GM23338 (cell line): Measurements from ENCODE around the gene ANKRD17. TPM values are rescaled to one million over a fixed set of nuclear protein-coding genes. Genes with fewer than 3 reads are reported as not detected.

Source experiments
- ATAC-seq: fragments of 200-7000 bp; cut with Tn5 transposase; 3 replicates; pipeline ENCODE4 v1.9.1; 2020
- DNase-seq: peaks from one replicate; pipeline ENCODE4 v3.0.0-alpha.2; 2015; ENCODE audit warnings: low spot score
- H2AFZ ChIP-seq: fragments of 200-600 bp; sonication (generic); 2 replicates; pipeline ENCODE4 v1.8.0; 2016; ENCODE audit warnings: antibody characterized with exemption, mild to moderate bottlenecking, moderate library complexity
- H3F3A ChIP-seq: fragments of 200-600 bp; sonication (generic); replicated peaks from 2 replicates; pipeline ENCODE4 v1.8.0; 2017; ENCODE audit warnings: antibody characterized with exemption, mixed run types, low read depth
- H3K27ac ChIP-seq: fragments of 200-600 bp; sonication (generic); 2 replicates; pipeline ENCODE4 v1.6.1; 2016; ENCODE audit warnings: low read depth
- H3K27me3 ChIP-seq: fragments of 200-600 bp; sonication (generic); 2 replicates; pipeline ENCODE4 v1.8.0; 2016; ENCODE audit warnings: mild to moderate bottlenecking, mixed run types, moderate library complexity; ENCODE audit not compliant: insufficient read depth
- H3K36me3 ChIP-seq: fragments of 200-600 bp; sonication (generic); 2 replicates; pipeline ENCODE4 v1.8.0; 2016; ENCODE audit warnings: mild to moderate bottlenecking; ENCODE audit not compliant: insufficient read depth
- H3K4me1 ChIP-seq: fragments of 200-600 bp; sonication (generic); 2 replicates; pipeline ENCODE4 v1.8.0; 2016; ENCODE audit warnings: mild to moderate bottlenecking, moderate library complexity; ENCODE audit not compliant: insufficient read depth
- H3K4me2 ChIP-seq: fragments of 200-600 bp; sonication (generic); 2 replicates; pipeline ENCODE4 v1.7.1; 2017; ENCODE audit warnings: mixed run types
- H3K4me3 ChIP-seq: fragments of 200-600 bp; sonication (generic); 2 replicates; pipeline ENCODE4 v1.6.1; 2016; ENCODE audit warnings: mixed run types
- H3K79me2 ChIP-seq: fragments of 200-600 bp; sonication (generic); replicated peaks from 2 replicates; pipeline ENCODE4 v1.8.0; 2017; ENCODE audit warnings: mild to moderate bottlenecking; ENCODE audit not compliant: insufficient read depth
- H3K9me2 ChIP-seq: fragments of 200-600 bp; sonication (generic); 2 replicates; pipeline ENCODE4 v1.8.0; 2017; ENCODE audit not compliant: insufficient read depth
- H4K20me1 ChIP-seq: fragments of 200-600 bp; sonication (generic); replicated peaks from 2 replicates; pipeline ENCODE4 v1.8.0; 2017; ENCODE audit warnings: mild to moderate bottlenecking; ENCODE audit not compliant: insufficient read depth
- H3K27ac Mint-ChIP-seq: 2 replicates; pipeline ENCODE4 v1.8.0; 2020; ENCODE audit warnings: inconsistent platforms, mild to moderate bottlenecking, moderate library complexity, mixed read lengths
- H3K27me3 Mint-ChIP-seq: 3 replicates; pipeline ENCODE4 v1.8.0; 2022; ENCODE audit warnings: low read depth, mild to moderate bottlenecking, moderate library complexity, mixed read lengths, inconsistent platforms; ENCODE audit not compliant: insufficient read depth, poor library complexity
- H3K36me3 Mint-ChIP-seq: 3 replicates; pipeline ENCODE4 v1.8.0; 2021; ENCODE audit warnings: low read depth, mild to moderate bottlenecking, inconsistent platforms, moderate library complexity, mixed read lengths
- H3K4me1 Mint-ChIP-seq: 3 replicates; pipeline ENCODE4 v1.8.0; 2020; ENCODE audit warnings: mild to moderate bottlenecking, inconsistent platforms, mixed read lengths
- H3K4me3 Mint-ChIP-seq: 3 replicates; pipeline ENCODE4 v1.8.0; 2021; ENCODE audit warnings: moderate library complexity, mild to moderate bottlenecking, inconsistent platforms, mixed read lengths
- H3K9me3 Mint-ChIP-seq: 3 replicates; pipeline ENCODE4 v1.8.0; 2020; ENCODE audit warnings: moderate library complexity, mild to moderate bottlenecking, inconsistent platforms, mixed read lengths
- CREB1 ChIP-seq: fragments of 250-450 bp; sonication (Bioruptor Pico); IDR thresholded peaks from 2 replicates; pipeline ENCODE4 v1.5.0; 2020; ENCODE audit warnings: low read depth, mild to moderate bottlenecking, moderate library complexity
- JUNB ChIP-seq: IDR thresholded peaks from one replicate; pipeline ENCODE4 v1.6.1; 2016; ENCODE audit warnings: antibody characterized with exemption; ENCODE audit not compliant: unreplicated experiment
- STAT1 ChIP-seq: IDR thresholded peaks from one replicate; pipeline ENCODE4 v1.6.1; 2016; ENCODE audit warnings: antibody characterized with exemption; ENCODE audit not compliant: unreplicated experiment
- ZNF114 ChIP-seq: fragments of 250-450 bp; sonication (Bioruptor Pico); IDR thresholded peaks from 2 replicates; pipeline ENCODE4 v1.5.0; 2020; ENCODE audit warnings: mild to moderate bottlenecking, moderate library complexity
- polyA plus RNA-seq: library from polyadenylated mRNA; unstranded; fragments of >200 nt; fragmentation: Nextera tagmentation; extraction: Ambion mirVana; gene quantifications from 2 replicates; pipeline ENCODE4 v1.2.1, GENCODE V29; 2016
- total RNA-seq: library from RNA; depleted of rRNA; stranded (reverse); fragments of >200 nt; shearing (Covaris generic); gene quantifications from 2 replicates; pipeline ENCODE4 v1.2.3, GENCODE V29; 2014
- TF ChIP-seq, protein P1 (sequence below): IDR thresholded peaks from 2 replicates; pipeline ENCODE4 v1.6.1; 2016; ENCODE audit warnings: antibody characterized with exemption
- TF ChIP-seq, protein P2 (sequence below): fragments of 250-450 bp; sonication (Bioruptor Pico); IDR thresholded peaks from 2 replicates; pipeline ENCODE4 v1.5.0; 2020; ENCODE audit warnings: mild to moderate bottlenecking, moderate library complexity
- TF ChIP-seq, protein P3 (sequence below), 2 experiments: fragments of 200-600 bp in 1 of 2; sonication (generic) in 1 of 2; conservative IDR thresholded peaks; 2 replicates each; pipeline versions ENCODE4 v1.5.1 to v1.6.1; 2016 to 2017; ENCODE audit warnings: antibody characterized with exemption in 2 of 2, low read depth in 2 of 2, mild to moderate bottlenecking in 2 of 2, moderate library complexity in 1 of 2

Gene ANKRD17
- total and polyA plus RNA-seq, 2 experiments from 2014 or later: 41.9 to 85.3 TPM

DNA sequence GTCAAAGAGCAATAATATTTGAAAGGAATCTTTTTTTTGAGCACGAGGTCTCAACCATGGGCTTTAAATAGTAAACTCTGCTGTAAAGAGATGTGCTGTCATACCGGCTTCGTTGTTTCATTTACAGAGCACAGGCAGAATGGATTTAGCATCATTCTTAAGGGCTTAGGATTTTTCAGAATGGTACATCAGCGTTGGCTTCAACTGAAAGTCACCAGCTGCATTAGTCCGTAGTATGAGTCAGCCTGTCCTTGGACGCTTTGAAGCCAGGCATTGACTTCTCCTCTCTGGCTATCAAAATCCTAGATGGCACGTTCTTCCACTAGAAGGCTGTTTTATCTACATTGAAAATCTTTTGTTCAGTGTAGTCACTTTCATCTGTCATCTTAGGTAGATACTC is 212.7 kb downstream of the ANKRD17 start:
- Histone ChIP-seq H3K27me3 (no peaks in the 10 kb centered on the region), H2AFZ (no peak overlapping the region), H3K4me1 (no peaks in the 10 kb centered on the region), H3K79me2 (no peaks in the 10 kb centered on the region), H3K4me3 (no peak overlapping the region), H3K4me2 (no peak overlapping the region), H3F3A (no peaks in the 10 kb centered on the region), H3K36me3 (no peaks in the 10 kb centered on the region), H4K20me1 (no peaks in the 10 kb centered on the region), H3K9me2 (no peaks in the 10 kb centered on the region; the same call in 1 of the 2 replicates), H3K27ac (no peak overlapping the region)
- ATAC-seq: no peak
- no peak for DNase-seq
- Mint-ChIP-seq H3K27ac (no peak overlapping the region), H3K9me3 (peaks cover 4% of the 10 kb centered on the region; the same call in 2 of the 3 replicates), H3K4me1 (no peaks in the 10 kb centered on the region), H3K27me3 (peaks cover 4% of the 10 kb centered on the region), H3K36me3 (no peaks in the 10 kb centered on the region; the same call in 2 of the 3 replicates), H3K4me3 (no peak overlapping the region)
- TF ChIP-seq, protein P1, sequence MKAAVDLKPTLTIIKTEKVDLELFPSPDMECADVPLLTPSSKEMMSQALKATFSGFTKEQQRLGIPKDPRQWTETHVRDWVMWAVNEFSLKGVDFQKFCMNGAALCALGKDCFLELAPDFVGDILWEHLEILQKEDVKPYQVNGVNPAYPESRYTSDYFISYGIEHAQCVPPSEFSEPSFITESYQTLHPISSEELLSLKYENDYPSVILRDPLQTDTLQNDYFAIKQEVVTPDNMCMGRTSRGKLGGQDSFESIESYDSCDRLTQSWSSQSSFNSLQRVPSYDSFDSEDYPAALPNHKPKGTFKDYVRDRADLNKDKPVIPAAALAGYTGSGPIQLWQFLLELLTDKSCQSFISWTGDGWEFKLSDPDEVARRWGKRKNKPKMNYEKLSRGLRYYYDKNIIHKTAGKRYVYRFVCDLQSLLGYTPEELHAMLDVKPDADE: no peak
- TF ChIP-seq, protein P2, sequence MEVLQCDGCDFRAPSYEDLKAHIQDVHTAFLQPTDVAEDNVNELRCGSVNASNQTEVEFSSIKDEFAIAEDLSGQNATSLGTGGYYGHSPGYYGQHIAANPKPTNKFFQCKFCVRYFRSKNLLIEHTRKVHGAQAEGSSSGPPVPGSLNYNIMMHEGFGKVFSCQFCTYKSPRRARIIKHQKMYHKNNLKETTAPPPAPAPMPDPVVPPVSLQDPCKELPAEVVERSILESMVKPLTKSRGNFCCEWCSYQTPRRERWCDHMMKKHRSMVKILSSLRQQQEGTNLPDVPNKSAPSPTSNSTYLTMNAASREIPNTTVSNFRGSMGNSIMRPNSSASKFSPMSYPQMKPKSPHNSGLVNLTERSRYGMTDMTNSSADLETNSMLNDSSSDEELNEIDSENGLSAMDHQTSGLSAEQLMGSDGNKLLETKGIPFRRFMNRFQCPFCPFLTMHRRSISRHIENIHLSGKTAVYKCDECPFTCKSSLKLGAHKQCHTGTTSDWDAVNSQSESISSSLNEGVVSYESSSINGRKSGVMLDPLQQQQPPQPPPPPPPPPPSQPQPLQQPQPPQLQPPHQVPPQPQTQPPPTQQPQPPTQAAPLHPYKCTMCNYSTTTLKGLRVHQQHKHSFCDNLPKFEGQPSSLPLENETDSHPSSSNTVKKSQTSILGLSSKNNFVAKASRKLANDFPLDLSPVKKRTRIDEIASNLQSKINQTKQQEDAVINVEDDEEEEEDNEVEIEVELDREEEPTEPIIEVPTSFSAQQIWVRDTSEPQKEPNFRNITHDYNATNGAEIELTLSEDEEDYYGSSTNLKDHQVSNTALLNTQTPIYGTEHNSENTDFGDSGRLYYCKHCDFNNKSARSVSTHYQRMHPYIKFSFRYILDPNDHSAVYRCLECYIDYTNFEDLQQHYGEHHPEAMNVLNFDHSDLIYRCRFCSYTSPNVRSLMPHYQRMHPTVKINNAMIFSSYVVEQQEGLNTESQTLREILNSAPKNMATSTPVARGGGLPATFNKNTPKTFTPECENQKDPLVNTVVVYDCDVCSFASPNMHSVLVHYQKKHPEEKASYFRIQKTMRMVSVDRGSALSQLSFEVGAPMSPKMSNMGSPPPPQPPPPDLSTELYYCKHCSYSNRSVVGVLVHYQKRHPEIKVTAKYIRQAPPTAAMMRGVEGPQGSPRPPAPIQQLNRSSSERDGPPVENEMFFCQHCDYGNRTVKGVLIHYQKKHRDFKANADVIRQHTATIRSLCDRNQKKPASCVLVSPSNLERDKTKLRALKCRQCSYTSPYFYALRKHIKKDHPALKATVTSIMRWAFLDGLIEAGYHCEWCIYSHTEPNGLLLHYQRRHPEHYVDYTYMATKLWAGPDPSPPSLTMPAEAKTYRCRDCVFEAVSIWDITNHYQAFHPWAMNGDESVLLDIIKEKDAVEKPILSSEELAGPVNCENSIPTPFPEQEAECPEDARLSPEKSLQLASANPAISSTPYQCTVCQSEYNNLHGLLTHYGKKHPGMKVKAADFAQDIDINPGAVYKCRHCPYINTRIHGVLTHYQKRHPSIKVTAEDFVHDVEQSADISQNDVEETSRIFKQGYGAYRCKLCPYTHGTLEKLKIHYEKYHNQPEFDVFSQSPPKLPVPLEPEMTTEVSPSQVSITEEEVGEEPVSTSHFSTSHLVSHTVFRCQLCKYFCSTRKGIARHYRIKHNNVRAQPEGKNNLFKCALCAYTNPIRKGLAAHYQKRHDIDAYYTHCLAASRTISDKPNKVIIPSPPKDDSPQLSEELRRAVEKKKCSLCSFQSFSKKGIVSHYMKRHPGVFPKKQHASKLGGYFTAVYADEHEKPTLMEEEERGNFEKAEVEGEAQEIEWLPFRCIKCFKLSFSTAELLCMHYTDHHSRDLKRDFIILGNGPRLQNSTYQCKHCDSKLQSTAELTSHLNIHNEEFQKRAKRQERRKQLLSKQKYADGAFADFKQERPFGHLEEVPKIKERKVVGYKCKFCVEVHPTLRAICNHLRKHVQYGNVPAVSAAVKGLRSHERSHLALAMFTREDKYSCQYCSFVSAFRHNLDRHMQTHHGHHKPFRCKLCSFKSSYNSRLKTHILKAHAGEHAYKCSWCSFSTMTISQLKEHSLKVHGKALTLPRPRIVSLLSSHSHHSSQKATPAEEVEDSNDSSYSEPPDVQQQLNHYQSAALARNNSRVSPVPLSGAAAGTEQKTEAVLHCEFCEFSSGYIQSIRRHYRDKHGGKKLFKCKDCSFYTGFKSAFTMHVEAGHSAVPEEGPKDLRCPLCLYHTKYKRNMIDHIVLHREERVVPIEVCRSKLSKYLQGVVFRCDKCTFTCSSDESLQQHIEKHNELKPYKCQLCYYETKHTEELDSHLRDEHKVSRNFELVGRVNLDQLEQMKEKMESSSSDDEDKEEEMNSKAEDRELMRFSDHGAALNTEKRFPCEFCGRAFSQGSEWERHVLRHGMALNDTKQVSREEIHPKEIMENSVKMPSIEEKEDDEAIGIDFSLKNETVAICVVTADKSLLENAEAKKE (CRISPR knock-in tag): no peak
- no peak for TF ChIP-seq JUNB

DNA sequence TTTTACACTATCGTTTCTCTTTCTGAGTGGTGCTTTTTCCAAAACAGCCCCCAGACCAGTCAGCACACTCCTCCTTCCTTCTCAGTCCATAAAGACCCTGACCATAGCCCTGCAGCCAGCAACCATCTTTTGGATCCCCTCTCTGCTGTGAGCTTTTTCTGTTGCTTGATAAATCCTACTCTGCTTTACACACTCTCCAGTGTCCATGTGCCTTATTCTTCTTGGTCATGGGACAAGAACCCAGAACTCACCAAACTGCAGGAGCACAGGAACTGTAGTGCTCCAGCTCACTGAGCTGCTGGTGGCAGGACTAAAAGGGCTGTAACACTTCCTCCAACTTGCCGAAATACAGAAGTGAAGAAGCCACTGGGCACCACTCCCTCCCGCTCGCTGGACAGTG is 221.5 kb downstream of the ANKRD17 start:
- H3K9me2 ChIP-seq: no peaks in the 10 kb centered on the region
- peaks cover 39% of the 10 kb centered on the region for H3K9me3 Mint-ChIP-seq
- peaks cover 3% of the 10 kb centered on the region for H3K27me3 Mint-ChIP-seq
- no peak overlapping the region for H3K4me3 Mint-ChIP-seq
- H3K36me3 ChIP-seq: peaks cover 4% of the 10 kb centered on the region; the same call in 1 of the 2 replicates
- peaks cover 3% of the 10 kb centered on the region; the same call in 1 of the 3 replicates for H3K4me1 Mint-ChIP-seq
- H3K4me1 ChIP-seq: no peaks in the 10 kb centered on the region
- H3K4me3 ChIP-seq: no peak overlapping the region
- no peak overlapping the region for H2AFZ ChIP-seq
- H3K27ac Mint-ChIP-seq: no peak overlapping the region
- H3K79me2 ChIP-seq: no peaks in the 10 kb centered on the region
- peaks cover 32% of the 10 kb centered on the region for H3K36me3 Mint-ChIP-seq
- no peak overlapping the region for H3K27ac ChIP-seq
- ATAC-seq (no peak), DNase-seq (peak; percentile 39)
- no peaks in the 10 kb centered on the region for H3F3A ChIP-seq
- no peaks in the 10 kb centered on the region for H3K27me3 ChIP-seq
- no peaks in the 10 kb centered on the region for H4K20me1 ChIP-seq
- H3K4me2 ChIP-seq: no peak overlapping the region
- TF ChIP-seq ZNF114 (no peak), CREB1 (CRISPR knock-in tag) (no peak), STAT1 (no peak)
- TF ChIP-seq, protein P3, sequence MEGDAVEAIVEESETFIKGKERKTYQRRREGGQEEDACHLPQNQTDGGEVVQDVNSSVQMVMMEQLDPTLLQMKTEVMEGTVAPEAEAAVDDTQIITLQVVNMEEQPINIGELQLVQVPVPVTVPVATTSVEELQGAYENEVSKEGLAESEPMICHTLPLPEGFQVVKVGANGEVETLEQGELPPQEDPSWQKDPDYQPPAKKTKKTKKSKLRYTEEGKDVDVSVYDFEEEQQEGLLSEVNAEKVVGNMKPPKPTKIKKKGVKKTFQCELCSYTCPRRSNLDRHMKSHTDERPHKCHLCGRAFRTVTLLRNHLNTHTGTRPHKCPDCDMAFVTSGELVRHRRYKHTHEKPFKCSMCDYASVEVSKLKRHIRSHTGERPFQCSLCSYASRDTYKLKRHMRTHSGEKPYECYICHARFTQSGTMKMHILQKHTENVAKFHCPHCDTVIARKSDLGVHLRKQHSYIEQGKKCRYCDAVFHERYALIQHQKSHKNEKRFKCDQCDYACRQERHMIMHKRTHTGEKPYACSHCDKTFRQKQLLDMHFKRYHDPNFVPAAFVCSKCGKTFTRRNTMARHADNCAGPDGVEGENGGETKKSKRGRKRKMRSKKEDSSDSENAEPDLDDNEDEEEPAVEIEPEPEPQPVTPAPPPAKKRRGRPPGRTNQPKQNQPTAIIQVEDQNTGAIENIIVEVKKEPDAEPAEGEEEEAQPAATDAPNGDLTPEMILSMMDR (conservative IDR thresholded peaks at IDR 0.05; ENCODE audit: low read depth in 2 of 2): no peak
